HG03575 (cell line): ENCODE data around the gene AMIGO1.
"Not testable (repeated sequence)": the region's sequence is repeated elsewhere in the genome, so short reads cannot be mapped to it uniquely, and the experiment has no call there.

Experiments
- ATAC-seq: cut with Tn5 transposase; IDR thresholded peaks from one replicate; pipeline ENCODE4 v1.9.1; 2021; ENCODE audit not compliant: unreplicated experiment, insufficient number of reproducible peaks, low FRiP score; ENCODE audit errors: extremely low read depth

The AMIGO1 gene

GRCh38 chr1:109490029-109490933, 19.2 kb downstream of the AMIGO1 start:
- ATAC-seq = no peak

- ATAC-seq = no peak
Measured at GRCh38 chr1:109488696-109489095, 20.8 kb downstream of the AMIGO1 start.

- no peak for ATAC-seq
Measured at GRCh38 chr1:109488201-109488600, 21.3 kb downstream of the AMIGO1 start.

GRCh38 chr1:109487261-109487660, 22.3 kb downstream of the AMIGO1 start:
- ATAC-seq = no peak

GRCh38 chr1:109485001-109485400, 24.5 kb downstream of the AMIGO1 start:
- no peak for ATAC-seq

GRCh38 chr1:109484519-109484975, 25.0 kb downstream of the AMIGO1 start:
- ATAC-seq = no peak

- ATAC-seq = no peak
Measured at GRCh38 chr1:109483672-109484518, 25.6 kb downstream of the AMIGO1 start, which contains the start of gene ATXN7L2. Gene ATXN7L2, plus strand, starts transcription at chr1:109483905. Its CDS starts 49 bp downstream, at chr1:109483954.

- ATAC-seq = no peak
Measured at GRCh38 chr1:109482791-109483671, 26.5 kb downstream of the AMIGO1 start.

- no peak for ATAC-seq
Measured at GRCh38 chr1:109482242-109482641, 27.3 kb downstream of the AMIGO1 start.

GRCh38 chr1:109481646-109482045, 27.9 kb downstream of the AMIGO1 start:
- no peak for ATAC-seq

GRCh38 chr1:109479901-109480300, 29.6 kb downstream of the AMIGO1 start:
- no peak for ATAC-seq

GRCh38 chr1:109479311-109479710, 30.2 kb downstream of the AMIGO1 start:
- ATAC-seq = no peak

- no peak for ATAC-seq
Measured at GRCh38 chr1:109478806-109479205, 30.7 kb downstream of the AMIGO1 start.

GRCh38 chr1:109477821-109478220, 31.7 kb downstream of the AMIGO1 start:
- no peak for ATAC-seq

GRCh38 chr1:109476825-109477224, 32.7 kb downstream of the AMIGO1 start:
- no peak for ATAC-seq

- no peak for ATAC-seq
Measured at GRCh38 chr1:109475261-109475660, 34.3 kb downstream of the AMIGO1 start.

- no peak for ATAC-seq
Measured at GRCh38 chr1:109474697-109475096, 34.8 kb downstream of the AMIGO1 start.

- not testable (repeated sequence) for ATAC-seq
Measured at GRCh38 chr1:109473284-109474057, 36.1 kb downstream of the AMIGO1 start.
